GM21825 (cell line): ENCODE measurements around the gene INHBC.

Experiments
- ATAC-seq: cut with Tn5 transposase; IDR thresholded peaks from one replicate; pipeline ENCODE4 v1.9.1; 2021; ENCODE audit warnings: mild to moderate bottlenecking, moderate library complexity; ENCODE audit not compliant: unreplicated experiment

Gene INHBC

GRCh38 chr12:57452937-57453509 is 18.4 kb downstream of the INHBC start:
- peak; percentile 42 for ATAC-seq

- no peak for ATAC-seq
Measured at GRCh38 chr12:57454213-57454565, 19.6 kb downstream of the INHBC start.

- ATAC-seq = no peak
Measured at GRCh38 chr12:57454566-57455373, 20.2 kb downstream of the INHBC start, which contains the start of gene INHBE. TSS of gene INHBE (plus strand) at chr12:57455307. CDS start at chr12:57455537, 230 bp downstream.

GRCh38 chr12:57455374-57456144 is 21.0 kb downstream of the INHBC start:
- no peak for ATAC-seq

GRCh38 chr12:57456145-57456700 is 21.6 kb downstream of the INHBC start:
- ATAC-seq = no peak

GRCh38 chr12:57456737-57457490 is 22.3 kb downstream of the INHBC start:
- no peak for ATAC-seq

GRCh38 chr12:57458665-57459054 is 24.1 kb downstream of the INHBC start:
- ATAC-seq = no peak

- peak; percentile 53 for ATAC-seq
Measured at GRCh38 chr12:57459055-57459749, 24.6 kb downstream of the INHBC start.

- ATAC-seq = no peak
Measured at GRCh38 chr12:57459750-57460467, 25.3 kb downstream of the INHBC start, which contains the start of gene GLI1. TSS of gene GLI1 (plus strand) at chr12:57459785. CDS start at chr12:57463692, 3,907 bp downstream.

- ATAC-seq = no peak
Measured at GRCh38 chr12:57460468-57460784, 25.8 kb downstream of the INHBC start.

- no peak for ATAC-seq
Measured at GRCh38 chr12:57460841-57461275, 26.3 kb downstream of the INHBC start.

- no peak for ATAC-seq
Measured at GRCh38 chr12:57461276-57461916, 26.8 kb downstream of the INHBC start.

- ATAC-seq = no peak
Measured at GRCh38 chr12:57461917-57462250, 27.3 kb downstream of the INHBC start.

- peak; percentile 62 for ATAC-seq
Measured at GRCh38 chr12:57462251-57462911, 27.8 kb downstream of the INHBC start.

GRCh38 chr12:57462912-57463253 is 28.3 kb downstream of the INHBC start:
- ATAC-seq = no peak

- no peak for ATAC-seq
Measured at GRCh38 chr12:57464569-57464968, 30.0 kb downstream of the INHBC start.

- ATAC-seq = no peak
Measured at GRCh38 chr12:57465030-57465746, 30.6 kb downstream of the INHBC start.
